ENCODE measurements around the gene AGAP1. TPM values are rescaled to one million over a fixed set of nuclear protein-coding genes. Genes with fewer than 3 reads are reported as not detected.

Gene AGAP1
- total RNA-seq, 1 donor: 12.3 TPM

- no peak for TF ChIP-seq CTCF (IDR thresholded peaks at IDR 0.05; ENCODE audit: insufficient read depth, low read length)
- H3K4me3 ChIP-seq (ENCODE audit: low read depth, low read length): no peak overlapping the region
- no peak for DNase-seq (ENCODE audit: low read depth)
Measured at GRCh38 chr2:235727891-235728799, 234.3 kb downstream of the AGAP1 start.

GRCh38 chr2:235728800-235729556 is 235.1 kb downstream of the AGAP1 start:
- DNase-seq (ENCODE audit: low read depth): no peak
- TF ChIP-seq CTCF (IDR thresholded peaks at IDR 0.05; ENCODE audit: insufficient read depth, low read length): no peak
- no peak overlapping the region for H3K4me3 ChIP-seq (ENCODE audit: low read depth, low read length)

GRCh38 chr2:235729557-235729947 is 235.7 kb downstream of the AGAP1 start:
- no peak for TF ChIP-seq CTCF (IDR thresholded peaks at IDR 0.05; ENCODE audit: insufficient read depth, low read length)
- H3K4me3 ChIP-seq (ENCODE audit: low read depth, low read length): no peak overlapping the region
- no peak for DNase-seq (ENCODE audit: low read depth)

- DNase-seq (ENCODE audit: low read depth): no peak
- no peak for TF ChIP-seq CTCF (IDR thresholded peaks at IDR 0.05; ENCODE audit: insufficient read depth, low read length)
- H3K4me3 ChIP-seq (ENCODE audit: low read depth, low read length): no peak overlapping the region
Measured at GRCh38 chr2:235730115-235730514, 236.3 kb downstream of the AGAP1 start.

- TF ChIP-seq CTCF (IDR thresholded peaks at IDR 0.05; ENCODE audit: insufficient read depth, low read length): no peak
- no peak for DNase-seq (ENCODE audit: low read depth)
Measured at GRCh38 chr2:235733761-235734160, 239.9 kb downstream of the AGAP1 start.

GRCh38 chr2:235734168-235734567 is 240.3 kb downstream of the AGAP1 start:
- no peak for DNase-seq (ENCODE audit: low read depth)
- H3K4me3 ChIP-seq (ENCODE audit: low read depth, low read length): no peak overlapping the region
- no peak for TF ChIP-seq CTCF (IDR thresholded peaks at IDR 0.05; ENCODE audit: insufficient read depth, low read length)

More at GRCh38 chr2:235733761-235734160, 239.9 kb downstream of the AGAP1 start:
- H3K4me3 ChIP-seq (ENCODE audit: low read depth, low read length): no peak overlapping the region
